Fibroblast of skin of right quadriceps (primary cell): ENCODE results near the gene KLHL2.

ENCODE experiments used
- DNase-seq: peaks from one replicate; pipeline ENCODE4 v3.0.0-alpha.2; 2013

Gene KLHL2

DNA sequence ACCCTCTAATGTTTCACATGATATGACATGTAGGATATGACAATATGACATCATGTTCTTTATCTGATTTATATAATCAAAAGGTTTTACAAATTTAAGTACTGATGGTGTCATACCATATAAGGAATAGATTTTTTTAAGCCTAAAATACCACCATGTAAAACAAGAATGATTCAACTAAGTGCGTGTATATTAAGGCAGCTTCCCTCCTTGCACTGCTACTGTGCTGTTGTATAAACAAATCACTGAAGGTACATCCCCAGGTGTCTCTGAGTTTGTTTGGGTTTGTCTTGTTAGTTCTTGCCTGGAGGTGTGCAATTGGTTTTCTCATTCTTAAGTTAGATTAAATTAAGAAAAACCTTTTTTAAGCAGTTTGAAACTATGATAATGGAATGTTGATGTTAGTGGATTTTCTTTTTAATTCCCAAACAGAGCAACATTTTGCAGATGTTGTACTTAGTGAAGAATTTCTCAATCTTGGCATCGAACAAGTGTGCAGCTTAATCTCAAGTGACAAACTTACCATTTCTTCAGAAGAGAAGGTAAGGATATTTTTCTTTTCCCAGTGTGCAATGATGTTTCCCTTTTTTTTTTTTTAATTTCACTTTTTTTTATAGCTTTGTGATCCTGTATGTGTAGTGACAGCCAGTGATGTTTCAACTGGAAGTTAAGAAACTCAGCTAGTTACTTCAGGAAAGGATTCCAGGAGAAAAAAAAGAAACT is 86.7 kb downstream of the KLHL2 start:
- no peak for DNase-seq

DNA sequence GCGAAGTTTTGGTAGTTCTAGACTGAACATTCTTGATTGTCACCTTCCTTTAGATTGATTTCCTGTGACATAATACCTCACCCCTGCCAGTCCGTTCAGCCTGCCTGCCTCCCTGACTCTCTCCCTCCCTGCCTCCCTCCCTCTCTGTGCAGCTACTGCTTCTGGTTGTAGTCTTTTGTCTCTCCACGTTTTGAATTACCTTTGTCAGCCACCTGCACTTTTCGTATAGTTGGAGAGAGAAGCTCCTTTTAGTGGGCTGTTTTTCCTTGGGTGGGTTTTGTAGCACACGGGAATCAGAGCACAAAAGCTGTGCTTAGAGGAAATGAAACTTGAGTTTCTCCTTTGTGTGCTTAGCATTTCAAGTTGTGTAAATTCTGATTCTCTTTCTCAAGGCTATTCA is 87.5 kb downstream of the KLHL2 start:
- no peak for DNase-seq

DNA sequence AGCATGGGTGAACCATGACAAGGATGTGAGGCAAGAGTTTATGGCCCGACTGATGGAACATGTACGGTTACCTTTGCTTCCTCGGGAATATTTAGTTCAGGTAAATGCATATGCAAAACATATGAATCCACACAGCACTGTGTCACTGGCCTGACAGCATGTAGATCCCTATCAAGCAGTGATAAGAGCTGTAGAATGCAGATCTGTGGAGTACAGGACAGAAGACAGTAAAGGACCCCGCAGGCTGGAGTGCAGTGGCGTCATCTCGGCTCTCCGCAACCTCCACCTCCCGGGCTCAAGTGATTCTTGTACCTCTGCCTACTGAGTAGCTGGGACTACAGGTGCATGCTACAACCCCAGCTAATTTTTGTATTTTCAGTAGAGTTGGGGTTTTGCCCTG is 90.3 kb downstream of the KLHL2 start:
- no peak for DNase-seq

GRCh38 chr4:165299399-165300060 is 92.2 kb downstream of the KLHL2 start:
- DNase-seq, result no peak

GRCh38 chr4:165301833-165302232 is 94.5 kb downstream of the KLHL2 start:
- DNase-seq, result no peak

GRCh38 chr4:165302658-165303057 is 95.3 kb downstream of the KLHL2 start:
- DNase-seq, result no peak

DNA sequence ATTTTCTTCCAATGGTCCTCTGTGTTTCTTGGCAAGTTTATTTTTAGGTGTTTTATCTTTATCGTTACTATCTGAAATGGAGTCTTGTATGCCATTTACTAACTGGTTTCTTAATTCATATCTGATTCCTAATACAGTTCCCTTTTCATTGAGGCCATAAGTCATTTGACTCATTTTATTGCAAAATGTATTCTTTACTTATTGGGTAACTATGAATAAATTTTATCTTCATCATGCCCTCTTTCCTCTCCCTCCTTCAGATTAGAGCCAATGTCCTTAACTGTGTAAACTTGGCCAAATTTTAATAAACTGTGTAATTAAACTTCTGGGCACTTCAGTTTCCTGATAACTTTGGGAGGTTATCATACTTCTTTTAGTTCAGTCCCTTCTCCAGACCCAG is 100.8 kb downstream of the KLHL2 start:
- no peak for DNase-seq

- DNase-seq, result peak; percentile 25
Measured at GRCh38 chr4:165308606-165309005, 101.2 kb downstream of the KLHL2 start.

DNA sequence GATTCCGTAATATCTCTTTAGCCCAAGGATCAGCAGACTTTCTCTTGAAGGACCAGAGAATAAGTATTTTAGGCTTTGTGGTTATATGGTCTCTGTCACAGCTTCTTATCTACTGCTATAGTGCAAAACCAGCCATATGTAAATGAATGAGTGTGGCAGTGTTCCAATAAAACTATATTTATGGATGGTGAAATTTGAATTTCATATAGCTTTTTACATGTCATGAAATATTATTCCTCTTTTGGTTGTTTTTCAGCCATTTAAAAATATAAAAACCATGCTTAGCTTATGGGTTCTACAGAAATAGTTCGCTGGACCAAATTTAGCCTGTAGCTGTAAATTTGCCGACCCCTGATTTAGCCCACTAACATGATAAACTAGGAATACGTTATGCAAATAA is 102.1 kb downstream of the KLHL2 start:
- no peak for DNase-seq

- DNase-seq, result peak; percentile 44
Measured at GRCh38 chr4:165312506-165312905, 105.1 kb downstream of the KLHL2 start.

DNA sequence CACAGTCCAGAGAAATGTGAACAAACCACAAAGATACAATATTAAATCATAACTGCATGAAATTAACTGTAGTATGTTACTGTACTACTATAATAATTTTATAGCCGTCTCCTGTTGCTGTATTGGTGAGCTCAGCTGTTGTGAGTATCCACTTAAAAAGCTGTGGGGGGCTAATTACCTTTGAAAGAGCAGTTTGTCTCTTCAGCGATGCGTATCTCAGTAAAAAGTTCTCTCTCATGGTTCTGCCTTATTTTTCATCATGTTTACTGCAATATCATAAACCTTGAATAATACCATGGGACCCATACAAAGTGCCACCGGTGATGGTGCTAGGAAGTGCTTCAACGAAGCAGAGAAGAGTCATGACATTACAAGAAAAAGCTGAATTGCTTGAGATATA is 111.7 kb downstream of the KLHL2 start:
- DNase-seq, result no peak

- DNase-seq, result no peak
Measured at GRCh38 chr4:165319509-165319908, 112.1 kb downstream of the KLHL2 start.

DNA sequence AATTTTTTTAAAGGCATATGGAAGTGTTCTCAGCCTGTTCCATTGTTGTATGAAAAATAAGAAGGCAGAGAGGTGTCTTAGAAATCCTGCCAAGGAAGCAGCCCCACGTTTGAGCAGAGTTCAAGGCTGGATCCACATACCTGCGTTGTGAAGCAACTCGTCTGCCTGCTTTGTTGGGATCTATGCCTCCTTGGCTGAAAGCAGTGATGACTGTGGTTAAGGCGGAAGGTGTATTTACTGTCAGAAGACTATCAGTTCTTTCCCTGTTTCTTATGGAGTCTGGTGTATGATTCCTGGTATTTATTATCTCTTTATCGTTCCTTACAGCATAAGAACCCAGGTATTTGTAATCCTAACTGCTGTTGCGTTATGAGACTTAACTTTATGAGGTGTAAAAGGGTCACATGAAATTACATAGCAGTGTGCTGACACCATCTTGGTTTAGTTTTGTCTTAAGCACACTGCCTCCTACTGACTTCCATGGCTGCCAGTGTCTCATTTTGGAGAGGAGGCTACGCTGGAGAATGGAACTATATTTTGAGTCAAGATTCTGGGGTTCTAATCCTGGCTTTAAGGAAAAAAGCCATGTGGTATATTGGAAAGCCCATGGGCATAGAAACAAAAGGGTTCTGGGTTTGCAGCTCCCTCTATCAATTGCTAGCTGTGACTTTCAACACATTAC is 117.0 kb downstream of the KLHL2 start:
- no peak for DNase-seq

GRCh38 chr4:165324918-165325304 is 117.5 kb downstream of the KLHL2 start:
- DNase-seq, result no peak

DNA sequence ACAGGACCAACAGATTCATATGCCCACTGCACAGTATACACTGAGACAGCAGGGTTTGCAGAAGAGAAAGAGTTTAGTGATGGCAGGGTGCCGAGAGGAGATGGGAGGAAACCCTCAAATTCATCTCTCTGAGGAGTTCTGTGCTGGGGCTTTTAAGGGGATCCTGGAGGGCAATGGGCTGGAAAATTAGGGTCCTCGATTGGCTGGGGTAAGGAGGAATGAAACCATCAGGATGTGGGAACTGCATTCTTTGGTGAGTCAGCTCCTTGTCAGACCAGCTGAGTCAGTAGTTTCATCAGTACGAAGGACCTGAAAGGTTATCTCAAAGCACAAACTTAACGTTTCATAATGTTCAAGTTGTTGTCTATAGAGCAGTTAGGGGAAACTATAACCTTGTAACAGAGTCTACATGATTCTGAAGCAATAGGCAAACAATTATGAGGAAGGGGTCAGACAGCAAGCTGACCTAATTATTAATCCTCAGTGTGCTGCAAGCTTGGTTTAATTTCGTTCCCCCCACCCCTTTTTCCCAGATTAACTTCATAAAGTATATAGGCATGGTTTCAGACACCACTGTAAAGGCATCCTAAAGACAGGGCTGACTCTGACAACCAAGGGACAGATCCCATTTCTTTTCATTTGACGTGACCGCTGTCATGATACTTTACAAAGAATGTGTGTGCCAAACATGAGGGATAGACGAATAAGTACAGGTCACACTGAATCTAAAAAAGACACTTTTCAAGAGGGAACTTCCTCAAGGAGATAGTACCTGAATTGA is 118.6 kb downstream of the KLHL2 start:
- DNase-seq, result peak; percentile 90

- DNase-seq, result no peak
Measured at GRCh38 chr4:165326831-165327210, 119.5 kb downstream of the KLHL2 start.

GRCh38 chr4:165327211-165328100 is 120.1 kb downstream of the KLHL2 start, which contains the start of gene MSMO1:
TSS of gene MSMO1 (plus strand) at chr4:165327669. CDS start at chr4:165333371, 5,702 bp downstream.
- DNase-seq, result peak; percentile 99

- no peak for DNase-seq
Measured at GRCh38 chr4:165328101-165328425, 120.7 kb downstream of the KLHL2 start.

DNA sequence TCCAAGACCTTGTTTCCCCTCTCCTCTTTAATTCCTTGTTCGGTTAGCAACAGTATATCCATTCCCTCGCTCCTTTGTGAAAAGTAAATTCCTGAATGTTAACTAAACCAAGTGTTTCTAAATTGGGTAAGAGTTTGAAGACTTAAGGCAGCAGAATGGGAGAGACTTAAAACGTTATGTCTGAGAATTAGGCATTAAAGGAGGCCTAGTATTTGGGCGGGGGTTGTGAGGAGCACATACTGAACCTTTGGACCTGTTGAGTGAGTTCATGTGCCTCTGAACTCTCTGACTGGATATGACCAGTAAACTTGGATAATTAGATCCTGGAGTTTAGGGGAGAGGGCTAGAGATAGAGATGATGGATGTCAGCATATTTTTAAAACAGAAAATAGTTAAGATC is 121.3 kb downstream of the KLHL2 start:
- DNase-seq, result no peak

GRCh38 chr4:165330071-165330470 is 122.7 kb downstream of the KLHL2 start:
- DNase-seq, result no peak

- no peak for DNase-seq
Measured at GRCh38 chr4:165330666-165331065, 123.3 kb downstream of the KLHL2 start.

DNA sequence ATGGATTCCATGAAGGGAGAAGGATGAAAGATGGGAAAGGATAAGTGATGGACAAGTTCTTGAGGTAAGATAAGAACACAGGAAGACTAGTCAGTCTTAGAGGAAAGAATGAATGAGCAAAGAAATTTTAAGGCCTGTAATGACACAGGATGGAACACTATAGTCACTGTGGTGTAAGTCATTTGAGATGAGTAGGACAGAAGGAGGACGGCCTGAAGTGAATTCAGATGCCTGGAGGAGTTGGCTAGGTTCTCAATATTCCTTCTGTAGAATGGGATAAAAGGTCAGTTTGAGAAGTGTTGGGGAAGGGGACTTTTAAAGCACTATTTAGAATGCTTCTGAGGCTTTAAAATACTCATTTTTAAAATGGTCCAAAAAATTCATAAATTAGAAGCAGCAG is 124.0 kb downstream of the KLHL2 start:
- no peak for DNase-seq
